Measurements from ENCODE around the gene CD55. TPM values are rescaled to one million over a fixed set of nuclear protein-coding genes. Genes with fewer than 3 reads are reported as not detected.

Gene CD55
- total RNA-seq, 1 donor from 2014 or later = 106 TPM

DNA sequence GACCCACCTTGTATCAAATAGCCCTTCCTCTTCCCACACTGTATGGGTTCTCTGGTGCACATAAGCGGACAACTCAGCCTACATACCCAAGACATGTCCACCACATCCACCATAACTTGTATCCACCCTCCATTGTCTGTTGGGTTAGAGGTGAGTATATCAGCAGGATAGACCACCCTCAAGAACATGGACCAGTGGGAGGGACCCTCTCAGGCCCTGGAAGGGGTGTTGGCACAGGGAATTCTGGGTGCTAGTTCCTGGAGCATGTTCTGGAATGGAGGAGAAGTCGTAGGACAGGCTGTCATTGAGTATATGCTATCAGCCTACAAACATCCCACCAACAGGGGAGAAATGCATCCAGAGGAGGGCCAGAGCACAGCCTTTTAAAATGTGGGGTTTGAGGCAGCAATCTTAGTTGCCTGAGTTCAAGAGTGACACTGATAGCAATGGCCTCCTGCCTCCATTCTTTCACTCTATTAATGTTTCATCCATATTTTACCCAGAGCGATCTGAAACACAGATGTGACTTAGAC, 7.5 kb downstream of the CD55 start:
- Histone ChIP-seq H3K27ac (no peak overlapping the region), H3K27me3 (no peaks in the 10 kb centered on the region), H3K9me3 (peaks cover 1% of the 10 kb centered on the region), H3K4me1 (peaks cover 9% of the 10 kb centered on the region), H3K4me3 (no peak overlapping the region), H3K36me3 (peaks cover 0 to 80% of the 10 kb centered on the region in 2 donors)
- intact Hi-C loops (cut with DNase I) = no loop called here
- TF ChIP-seq POLR2A (IDR thresholded peaks at IDR 0.05) (no peak), POLR2AphosphoS5 (IDR thresholded peaks at IDR 0.05; ENCODE audit: insufficient read depth in 1 of 2, low read depth in 1 of 2) (no peak)
- TF ChIP-seq, protein P1, sequence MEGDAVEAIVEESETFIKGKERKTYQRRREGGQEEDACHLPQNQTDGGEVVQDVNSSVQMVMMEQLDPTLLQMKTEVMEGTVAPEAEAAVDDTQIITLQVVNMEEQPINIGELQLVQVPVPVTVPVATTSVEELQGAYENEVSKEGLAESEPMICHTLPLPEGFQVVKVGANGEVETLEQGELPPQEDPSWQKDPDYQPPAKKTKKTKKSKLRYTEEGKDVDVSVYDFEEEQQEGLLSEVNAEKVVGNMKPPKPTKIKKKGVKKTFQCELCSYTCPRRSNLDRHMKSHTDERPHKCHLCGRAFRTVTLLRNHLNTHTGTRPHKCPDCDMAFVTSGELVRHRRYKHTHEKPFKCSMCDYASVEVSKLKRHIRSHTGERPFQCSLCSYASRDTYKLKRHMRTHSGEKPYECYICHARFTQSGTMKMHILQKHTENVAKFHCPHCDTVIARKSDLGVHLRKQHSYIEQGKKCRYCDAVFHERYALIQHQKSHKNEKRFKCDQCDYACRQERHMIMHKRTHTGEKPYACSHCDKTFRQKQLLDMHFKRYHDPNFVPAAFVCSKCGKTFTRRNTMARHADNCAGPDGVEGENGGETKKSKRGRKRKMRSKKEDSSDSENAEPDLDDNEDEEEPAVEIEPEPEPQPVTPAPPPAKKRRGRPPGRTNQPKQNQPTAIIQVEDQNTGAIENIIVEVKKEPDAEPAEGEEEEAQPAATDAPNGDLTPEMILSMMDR (IDR thresholded peaks at IDR 0.05) = no peak
- no peak for DNase-seq (ENCODE audit: extremely low spot score in 2 of 2)

DNA sequence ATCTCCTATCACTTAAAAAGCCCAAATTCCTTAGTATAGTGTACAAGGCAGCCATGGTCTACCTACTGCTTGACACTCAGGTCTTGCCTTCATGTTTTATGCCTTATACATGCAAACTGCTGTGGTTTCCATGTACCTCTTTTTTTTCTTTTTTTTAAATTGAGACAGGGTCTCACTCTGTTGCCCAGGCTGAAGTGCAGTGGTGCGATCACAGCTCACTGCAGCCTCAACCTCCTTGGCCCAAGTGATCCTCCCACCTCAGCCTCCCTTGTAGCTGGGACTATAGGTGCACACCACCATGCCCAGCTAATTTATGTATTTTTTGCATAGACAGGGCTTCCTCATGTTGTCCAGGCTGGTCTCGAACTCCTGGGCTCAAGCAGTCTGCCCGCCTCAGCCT, 8.0 kb downstream of the CD55 start:
- H3K4me1 ChIP-seq = peaks cover 4% of the 10 kb centered on the region
- H3K9me3 ChIP-seq = peaks cover 3% of the 10 kb centered on the region
- DNase-seq (ENCODE audit: extremely low spot score in 2 of 2) = no peak
- H3K27me3 ChIP-seq = no peaks in the 10 kb centered on the region
- intact Hi-C loops (cut with DNase I) = no loop called here
- TF ChIP-seq POLR2A (IDR thresholded peaks at IDR 0.05) = no peak
- TF ChIP-seq POLR2AphosphoS5 (IDR thresholded peaks at IDR 0.05; ENCODE audit: insufficient read depth in 1 of 2, low read depth in 1 of 2) = no peak
- TF ChIP-seq, protein P1 (IDR thresholded peaks at IDR 0.05) = no peak
- no peak overlapping the region for H3K4me3 ChIP-seq
- no peak overlapping the region for H3K27ac ChIP-seq
- H3K36me3 ChIP-seq = peaks cover 0 to 75% of the 10 kb centered on the region in 2 donors

DNA sequence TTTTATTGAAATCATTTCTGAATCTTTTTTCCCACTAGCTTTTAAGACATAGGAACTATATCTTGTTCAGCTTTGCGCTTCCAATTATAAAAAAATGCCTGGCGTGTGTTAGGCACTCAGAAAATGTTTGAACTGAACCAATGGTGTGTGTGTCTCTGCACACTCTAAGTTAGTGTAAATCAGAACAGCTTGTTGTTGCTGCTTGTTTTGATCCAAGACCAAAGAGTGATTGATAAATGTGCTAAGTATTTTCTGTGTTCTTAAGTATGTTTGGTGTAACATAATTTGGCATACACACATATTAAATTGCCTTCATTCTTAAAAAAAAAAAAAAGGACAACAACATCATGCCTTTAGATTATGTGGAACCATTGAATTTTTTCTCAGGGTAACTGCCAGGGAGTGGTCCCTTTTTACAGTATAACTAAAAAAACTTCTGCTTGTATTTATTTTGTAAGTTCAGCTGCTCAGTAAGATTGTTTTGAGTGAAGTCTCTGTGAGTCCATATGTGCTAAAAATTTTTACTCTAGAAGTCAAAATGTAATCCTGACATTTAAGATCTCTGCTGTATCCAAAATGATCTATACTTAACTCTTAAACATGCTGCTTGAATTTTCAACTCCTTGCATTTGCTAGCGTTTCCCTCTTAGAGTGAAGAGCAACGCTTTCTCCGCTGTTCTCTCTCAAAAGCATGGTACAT, 8.7 kb downstream of the CD55 start:
- no peak overlapping the region for H3K4me3 ChIP-seq
- peaks cover 0 to 71% of the 10 kb centered on the region in 2 donors for H3K36me3 ChIP-seq
- peaks cover under 1% of the 10 kb centered on the region for H3K4me1 ChIP-seq
- no peak for DNase-seq (ENCODE audit: extremely low spot score in 2 of 2)
- H3K27ac ChIP-seq = no peak overlapping the region
- H3K27me3 ChIP-seq = no peaks in the 10 kb centered on the region
- H3K9me3 ChIP-seq = peaks cover 3% of the 10 kb centered on the region
- TF ChIP-seq, protein P1 (IDR thresholded peaks at IDR 0.05) = no peak
- TF ChIP-seq POLR2A (IDR thresholded peaks at IDR 0.05) (no peak), POLR2AphosphoS5 (IDR thresholded peaks at IDR 0.05; ENCODE audit: insufficient read depth in 1 of 2, low read depth in 1 of 2) (no peak)
- intact Hi-C loops (cut with DNase I) = no loop called here

DNA sequence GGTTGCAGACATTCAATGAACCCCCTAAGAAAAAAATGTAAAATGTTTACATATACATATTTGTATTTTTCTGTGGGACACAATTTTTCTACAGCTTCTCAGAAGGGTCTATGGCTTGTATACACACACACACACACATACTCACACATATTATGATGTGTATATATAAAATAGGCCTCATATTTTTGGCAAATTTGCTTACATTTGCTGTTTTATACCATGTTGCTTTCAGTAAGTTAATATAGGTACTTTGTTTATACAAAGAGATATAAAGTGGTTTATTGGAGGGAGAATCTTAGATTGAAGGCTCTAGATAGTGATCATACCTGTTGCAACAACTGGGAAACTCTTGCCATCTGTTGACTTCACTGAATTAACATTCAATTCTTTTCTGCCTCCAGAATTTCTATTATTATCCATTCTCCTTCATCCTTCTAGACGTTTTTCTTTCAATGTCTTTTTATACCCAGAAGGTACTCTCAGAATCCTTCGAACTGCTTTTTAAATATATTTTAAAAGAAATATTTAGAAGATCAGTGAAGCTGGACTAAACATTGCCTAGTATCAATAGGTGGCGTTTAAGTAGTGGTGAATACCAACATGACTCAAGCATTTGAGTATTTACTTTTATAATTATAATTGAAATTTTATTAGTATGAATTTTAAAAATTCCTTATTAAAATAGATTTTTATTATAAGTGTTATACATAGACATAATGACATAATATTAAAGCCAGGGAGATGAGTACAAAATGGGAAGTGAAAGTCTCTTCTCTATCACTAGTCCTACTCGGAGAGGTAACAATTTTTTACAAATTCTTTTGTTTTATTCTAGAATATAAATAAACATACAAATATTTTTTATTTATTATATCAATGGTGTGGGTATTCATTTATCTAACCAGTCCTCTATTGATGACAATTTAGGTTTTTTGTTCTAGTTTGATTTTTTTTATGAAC, 10.2 kb downstream of the CD55 start:
- Histone ChIP-seq H3K27ac (no peak overlapping the region), H3K4me1 (no peaks in the 10 kb centered on the region), H3K9me3 (peaks cover 3% of the 10 kb centered on the region), H3K4me3 (no peak overlapping the region), H3K27me3 (no peaks in the 10 kb centered on the region), H3K36me3 (peaks cover 0 to 63% of the 10 kb centered on the region in 2 donors)
- DNase-seq (ENCODE audit: extremely low spot score in 2 of 2) = no peak
- intact Hi-C loops (cut with DNase I) = no loop called here
- TF ChIP-seq, protein P1 (IDR thresholded peaks at IDR 0.05) = no peak
- TF ChIP-seq POLR2AphosphoS5 (IDR thresholded peaks at IDR 0.05; ENCODE audit: insufficient read depth in 1 of 2, low read depth in 1 of 2) (no peak), POLR2A (IDR thresholded peaks at IDR 0.05) (no peak)

Data from vagina (tissue), 2 donors.